HG03139 (cell line): ENCODE measurements around the gene PKN1.

Experiments used
- ATAC-seq: cut with Tn5 transposase; IDR thresholded peaks from one replicate; pipeline ENCODE4 v1.9.1; 2021; ENCODE audit not compliant: unreplicated experiment

The PKN1 gene

DNA sequence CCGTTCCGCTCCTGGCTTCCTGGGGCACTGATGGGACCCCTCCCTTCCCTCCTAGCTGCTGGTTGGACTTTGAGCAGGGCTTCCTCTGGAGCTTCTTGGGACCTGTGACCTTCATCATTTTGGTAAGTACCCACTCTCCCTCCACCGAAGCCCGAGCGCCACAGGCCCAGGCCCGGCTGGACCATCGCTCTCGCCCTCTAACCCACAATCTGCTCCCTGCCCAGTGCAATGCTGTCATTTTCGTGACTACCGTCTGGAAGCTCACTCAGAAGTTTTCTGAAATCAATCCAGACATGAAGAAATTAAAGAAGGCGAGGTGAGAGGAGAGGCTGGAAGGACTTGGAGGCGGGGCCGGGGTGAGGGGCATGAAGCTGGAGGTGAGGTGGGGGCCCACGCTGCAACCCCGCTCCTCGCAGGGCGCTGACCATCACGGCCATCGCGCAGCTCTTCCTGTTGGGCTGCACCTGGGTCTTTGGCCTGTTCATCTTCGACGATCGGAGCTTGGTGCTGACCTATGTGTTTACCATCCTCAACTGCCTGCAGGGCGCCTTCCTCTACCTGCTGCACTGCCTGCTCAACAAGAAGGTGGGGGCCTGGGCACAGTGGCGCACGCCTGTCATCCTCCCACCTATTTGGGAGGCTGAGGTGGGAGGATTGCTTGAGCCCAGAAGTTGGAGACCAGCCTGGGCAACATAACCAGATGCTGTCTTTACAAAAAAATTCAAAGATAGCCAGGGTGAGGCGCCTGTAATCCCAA lies 26.3 kb upstream of the PKN1 start:
- no peak for ATAC-seq

DNA sequence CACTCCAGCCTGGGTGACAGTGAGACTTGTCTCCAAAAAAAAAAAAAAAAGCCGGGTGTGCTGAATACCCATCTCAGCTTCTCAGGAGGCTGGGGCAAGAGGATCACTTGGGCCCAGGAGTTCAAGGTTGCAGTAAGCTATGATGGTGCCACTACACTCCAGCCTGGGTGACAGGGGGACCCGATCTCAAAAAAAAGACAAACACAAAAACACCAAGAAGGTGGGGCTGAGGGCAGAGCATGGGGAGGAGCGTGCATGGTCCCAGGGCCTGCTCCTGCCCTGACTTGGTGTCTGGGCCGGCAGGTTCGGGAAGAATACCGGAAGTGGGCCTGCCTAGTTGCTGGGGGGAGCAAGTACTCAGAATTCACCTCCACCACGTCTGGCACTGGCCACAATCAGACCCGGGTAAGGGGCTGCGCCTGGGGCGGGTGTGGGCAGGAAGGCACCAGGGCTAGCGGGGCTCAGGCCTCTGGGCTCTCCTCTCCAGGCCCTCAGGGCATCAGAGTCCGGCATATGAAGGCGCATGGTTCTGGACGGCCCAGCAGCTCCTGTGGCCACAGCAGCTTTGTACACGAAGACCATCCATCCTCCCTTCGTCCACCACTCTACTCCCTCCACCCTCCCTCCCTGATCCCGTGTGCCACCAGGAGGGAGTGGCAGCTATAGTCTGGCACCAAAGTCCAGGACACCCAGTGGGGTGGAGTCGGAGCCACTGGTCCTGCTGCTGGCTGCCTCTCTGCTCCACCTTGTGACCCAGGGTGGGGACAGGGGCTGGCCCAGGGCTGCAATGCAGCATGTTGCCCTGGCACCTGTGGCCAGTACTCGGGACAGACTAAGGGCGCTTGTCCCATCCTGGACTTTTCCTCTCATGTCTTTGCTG lies 25.3 kb upstream of the PKN1 start:
- ATAC-seq: no peak

DNA sequence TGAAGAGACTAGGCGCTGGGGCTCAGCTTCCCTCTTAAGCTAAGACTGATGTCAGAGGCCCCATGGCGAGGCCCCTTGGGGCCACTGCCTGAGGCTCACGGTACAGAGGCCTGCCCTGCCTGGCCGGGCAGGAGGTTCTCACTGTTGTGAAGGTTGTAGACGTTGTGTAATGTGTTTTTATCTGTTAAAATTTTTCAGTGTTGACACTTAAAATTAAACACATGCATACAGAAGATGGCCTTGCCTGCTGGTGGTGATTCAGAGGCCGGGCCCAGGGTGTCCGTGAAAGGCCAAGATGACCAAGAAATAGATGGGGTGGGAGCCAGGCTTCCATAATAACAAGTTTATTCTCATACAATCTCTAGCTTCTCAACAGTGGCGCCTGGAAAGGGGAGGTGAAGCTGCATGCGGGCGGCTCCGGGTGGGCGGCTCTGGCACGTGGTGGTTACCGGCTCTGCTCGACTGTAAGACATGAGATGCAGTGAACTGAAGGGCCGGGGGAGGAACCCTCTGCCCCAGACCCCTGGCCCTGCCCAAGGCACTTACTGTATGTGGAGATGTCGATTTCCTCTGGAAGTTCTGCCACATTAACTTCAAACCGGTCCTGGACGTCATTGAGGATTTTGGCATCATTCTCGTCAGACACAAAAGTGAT lies 24.5 kb upstream of the PKN1 start:
- no peak for ATAC-seq

DNA sequence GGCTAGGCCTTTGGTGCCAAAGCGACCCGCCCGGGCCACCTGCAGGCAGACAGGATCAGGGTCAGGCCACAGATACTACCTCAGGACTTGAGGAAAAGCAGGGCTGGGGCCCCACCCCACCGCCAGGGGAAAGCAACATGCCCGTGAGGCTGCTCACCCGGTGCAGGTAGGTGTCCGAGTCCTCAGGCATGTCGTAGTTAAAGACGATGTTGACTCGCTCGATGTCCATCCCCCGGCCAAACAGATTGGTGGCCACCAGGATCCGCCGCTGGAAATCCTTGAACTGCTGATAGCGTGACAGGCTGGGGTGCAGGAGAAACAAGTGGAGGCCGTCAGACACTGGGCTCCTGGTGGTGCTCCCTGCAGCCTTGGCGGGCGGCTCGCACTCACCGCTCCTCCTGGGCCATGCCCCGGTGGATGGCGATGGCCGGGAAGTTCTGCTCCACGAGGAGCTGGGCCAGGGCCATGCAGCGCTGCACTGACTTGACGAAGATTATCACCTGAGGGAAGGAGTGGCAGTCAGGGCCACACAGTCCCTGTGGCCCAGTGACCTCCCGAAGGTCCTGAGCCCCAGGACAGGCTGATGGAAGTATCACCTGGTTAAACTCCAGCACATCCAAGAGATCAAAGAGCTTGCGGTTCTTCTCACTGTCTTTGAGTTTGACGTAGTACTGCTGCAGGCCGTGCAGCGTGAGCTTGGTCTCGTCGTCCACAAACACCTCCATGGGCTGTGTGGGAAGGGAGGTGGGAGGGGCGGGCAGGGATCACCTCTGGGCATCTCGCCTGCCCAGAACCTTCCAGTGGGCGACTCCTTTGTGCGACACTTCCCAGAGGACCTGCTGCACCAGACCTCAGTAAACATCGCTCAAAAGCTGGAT lies 23.7 kb upstream of the PKN1 start:
- ATAC-seq: no peak

DNA sequence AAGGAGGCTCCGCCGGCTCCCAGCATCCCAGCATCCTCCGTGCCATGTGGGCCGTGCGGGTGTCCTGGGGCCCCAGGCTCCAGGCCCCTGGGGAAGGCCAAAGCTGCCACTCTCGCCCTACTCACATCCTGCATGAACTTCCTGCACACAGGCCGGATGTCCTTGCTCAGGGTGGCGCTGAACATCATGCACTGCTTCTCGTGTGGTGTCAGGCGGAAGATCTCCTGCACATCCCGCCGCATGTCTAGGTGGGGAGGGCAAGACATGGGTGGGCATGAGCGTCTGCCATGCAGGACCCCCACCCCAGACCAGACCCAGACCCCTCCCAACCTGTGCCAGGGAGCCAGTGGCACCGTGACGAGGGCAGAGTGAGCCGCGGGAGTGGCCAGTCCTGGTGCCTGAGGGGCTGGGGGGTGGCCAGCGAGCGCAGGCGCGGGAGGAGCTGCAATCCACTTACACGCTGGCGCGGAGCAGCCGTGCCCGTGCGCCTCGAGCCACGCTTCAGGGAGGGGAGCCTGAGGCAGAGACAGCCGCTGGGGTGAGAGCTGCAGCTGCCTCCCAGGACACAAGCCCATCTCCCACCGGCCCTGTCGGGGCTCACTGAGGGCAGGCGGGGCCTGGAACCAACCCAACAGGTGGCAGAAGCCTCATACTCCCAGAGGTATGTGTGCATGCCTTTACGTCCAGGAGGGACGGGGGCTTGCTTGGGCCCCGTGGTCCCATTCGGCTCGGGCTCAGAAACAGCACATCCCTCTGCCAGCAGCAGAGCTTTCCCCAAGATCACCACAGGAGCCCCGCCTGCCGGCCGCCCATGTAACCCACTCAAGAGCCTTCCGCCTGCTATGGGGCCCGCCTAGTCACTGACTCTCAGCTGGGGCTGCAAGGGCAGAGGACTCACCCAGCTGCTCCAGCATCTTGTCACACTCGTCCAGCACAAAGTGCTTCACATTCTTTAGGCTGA lies 22.7 kb upstream of the PKN1 start:
- no peak for ATAC-seq

DNA sequence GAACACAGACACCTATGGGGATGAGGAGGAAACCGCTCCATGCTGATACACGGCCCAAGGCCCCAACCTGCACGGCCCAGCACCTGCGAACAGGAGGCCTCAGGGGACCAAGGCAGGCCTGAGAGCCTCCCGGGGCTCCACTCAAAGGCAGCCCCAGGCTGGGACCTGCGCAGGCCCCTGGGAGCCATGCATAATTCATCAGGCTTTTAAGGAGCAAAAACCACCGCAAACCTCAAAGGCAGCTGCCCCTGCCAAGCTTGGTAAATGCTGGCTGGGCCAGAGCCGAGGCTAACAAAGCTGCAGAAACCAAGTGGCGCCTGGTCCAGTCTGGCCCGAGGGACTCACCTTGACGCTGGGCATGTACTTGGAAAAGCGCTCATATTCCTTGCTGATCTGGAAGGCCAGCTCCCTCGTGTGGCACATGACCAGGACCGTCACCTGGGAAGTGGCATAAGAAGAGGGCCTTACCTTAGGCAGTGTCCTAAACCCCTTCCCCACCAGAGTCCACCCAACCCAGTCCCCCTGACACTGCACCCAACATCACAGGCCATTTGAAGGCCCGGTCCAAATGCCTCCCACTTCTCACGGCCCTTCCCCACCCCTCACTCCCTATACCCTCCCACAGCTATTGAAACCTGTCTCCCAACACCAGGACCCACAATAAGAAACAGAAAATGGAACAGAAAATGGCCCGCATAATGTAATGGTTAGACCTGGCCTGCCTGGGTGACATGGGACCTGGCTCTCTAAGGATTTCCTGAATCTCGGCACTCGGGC lies 21.8 kb upstream of the PKN1 start:
- ATAC-seq: no peak

DNA sequence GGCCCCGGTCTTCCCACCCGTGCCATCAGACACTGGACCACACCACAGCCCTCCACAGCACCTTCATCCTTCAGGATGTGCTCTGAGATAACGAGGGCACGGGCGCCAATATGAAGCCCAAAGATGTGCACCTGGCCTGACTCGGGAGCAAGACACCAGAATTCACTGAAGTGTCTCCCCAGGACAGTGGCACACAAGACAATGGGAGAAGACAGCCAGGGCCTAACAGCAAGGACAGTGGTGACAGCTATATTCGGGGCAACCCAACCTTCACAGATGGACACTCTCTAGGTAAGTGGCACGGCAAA lies 21.2 kb upstream of the PKN1 start:
- ATAC-seq: no peak

DNA sequence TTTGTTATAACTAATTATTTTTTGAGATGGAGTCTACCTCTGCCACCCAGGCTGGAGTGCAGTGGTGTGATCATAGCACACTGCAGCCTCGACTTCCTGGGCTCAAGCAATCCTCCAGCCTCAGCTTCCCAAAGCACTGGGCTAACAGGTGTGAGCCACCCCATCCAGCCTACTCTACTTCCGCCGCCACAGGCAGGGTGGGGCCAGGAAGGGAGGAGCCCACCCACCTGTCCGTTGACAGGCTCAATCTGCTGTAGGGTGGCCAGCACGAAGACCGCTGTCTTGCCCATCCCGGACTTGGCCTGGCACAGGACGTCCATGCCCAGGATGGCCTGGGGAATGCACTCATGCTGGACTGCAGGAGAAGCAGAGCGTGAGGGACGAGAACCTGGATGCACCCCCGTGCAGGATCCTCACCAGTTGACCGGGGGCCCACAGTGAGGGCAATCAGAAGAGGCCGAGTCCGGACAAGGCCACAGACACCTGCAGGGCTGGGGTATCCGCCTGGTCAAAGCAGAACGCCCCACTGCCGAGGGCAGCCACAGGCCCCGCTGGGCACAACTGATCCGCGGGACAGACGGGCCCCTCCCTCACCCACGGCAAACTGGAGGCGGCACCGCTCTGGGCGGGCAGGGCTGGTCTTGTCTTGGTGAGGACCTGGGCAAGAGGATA lies 20.6 kb upstream of the PKN1 start:
- ATAC-seq: no peak

DNA sequence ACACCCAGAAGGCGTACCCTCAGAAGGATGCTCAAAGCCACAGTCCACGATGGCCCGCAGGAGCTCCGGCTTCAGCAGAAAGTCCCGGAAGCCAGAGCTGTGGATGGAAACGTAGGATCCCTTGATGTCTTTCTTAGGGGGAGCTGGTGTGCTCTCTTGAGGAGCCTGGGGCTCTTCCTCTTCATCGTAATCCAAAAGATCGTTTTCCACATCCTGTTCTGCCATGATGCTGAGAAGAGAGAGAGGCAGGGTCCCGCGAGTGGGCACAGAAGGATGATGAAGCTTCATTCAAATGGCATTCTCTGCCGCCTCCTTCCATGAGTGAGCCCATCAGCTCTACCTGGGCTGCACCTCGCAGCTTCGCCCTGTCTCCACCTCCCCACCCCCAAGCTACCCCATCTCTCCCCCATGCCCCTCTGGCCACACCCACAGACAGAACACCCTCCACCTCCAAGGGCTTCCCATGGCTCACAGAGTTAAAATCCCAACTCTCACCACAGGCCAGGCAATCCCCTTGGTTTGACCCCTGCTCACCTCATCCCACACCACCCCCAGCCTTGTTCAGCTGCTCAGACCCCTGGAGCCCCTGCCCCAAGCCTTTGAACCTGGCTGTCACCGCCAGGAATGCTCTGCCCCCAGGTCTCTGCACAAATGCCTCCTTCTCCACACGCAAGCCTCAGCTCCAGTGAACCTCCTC lies 20.0 kb upstream of the PKN1 start:
- no peak for ATAC-seq

DNA sequence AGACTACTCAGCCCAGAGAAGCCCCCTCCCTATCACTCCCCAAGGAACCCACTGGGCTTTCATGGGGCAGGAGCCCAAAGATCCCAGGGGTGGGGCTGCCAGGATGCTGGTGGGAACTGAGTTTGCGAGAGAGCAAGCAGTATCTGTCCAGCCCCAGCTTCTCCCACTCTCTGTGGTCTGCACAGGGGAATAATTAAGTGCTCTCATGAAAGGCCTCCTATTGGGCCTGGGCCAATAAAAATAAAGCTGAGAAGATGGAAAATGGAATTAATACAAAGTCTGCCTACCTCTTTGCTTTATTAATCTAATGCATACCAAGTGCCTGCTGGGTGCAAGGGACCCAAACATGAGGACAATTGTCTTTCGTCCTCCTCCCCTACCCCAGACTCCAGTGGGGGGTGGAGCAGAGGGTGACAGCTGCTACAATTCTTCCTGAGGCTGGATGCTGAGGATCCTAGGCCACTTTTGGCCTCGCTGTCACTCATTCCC lies 19.4 kb upstream of the PKN1 start:
- ATAC-seq: no peak

DNA sequence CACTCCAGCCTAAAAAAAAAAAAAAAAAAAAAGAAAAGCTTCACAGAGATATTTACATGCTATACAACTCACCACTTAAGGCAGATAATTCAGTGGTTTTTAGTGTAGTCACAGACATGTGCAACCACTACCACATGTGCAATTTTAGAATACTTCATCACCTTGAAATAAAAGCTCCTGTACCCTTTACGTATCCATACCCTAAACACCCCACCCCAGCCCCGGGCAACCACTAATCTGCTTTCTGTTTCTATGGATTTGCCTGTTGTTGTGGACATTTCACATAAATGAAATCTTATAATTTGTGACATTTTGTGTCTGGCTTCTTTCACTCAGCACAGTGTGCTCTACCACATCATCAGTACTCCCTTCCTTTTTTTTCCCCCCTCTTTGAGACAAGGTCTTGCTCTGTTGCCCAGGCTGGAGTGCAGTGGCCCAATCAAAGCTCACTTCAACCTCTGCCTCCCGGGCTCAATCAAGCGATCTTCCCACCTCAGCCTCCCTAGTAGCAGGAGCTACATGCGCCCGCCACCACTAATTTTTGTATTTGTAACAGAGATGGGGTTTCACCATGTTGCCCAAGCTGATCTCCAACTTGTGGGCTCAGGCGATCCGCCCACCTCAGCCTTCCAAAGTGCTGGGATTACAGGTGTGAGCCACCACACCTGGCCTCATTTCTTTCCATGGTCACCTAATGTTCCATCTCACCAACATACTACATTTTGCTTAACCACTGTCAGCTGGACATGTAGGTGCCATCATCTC lies 18.0 kb upstream of the PKN1 start:
- no peak for ATAC-seq

DNA sequence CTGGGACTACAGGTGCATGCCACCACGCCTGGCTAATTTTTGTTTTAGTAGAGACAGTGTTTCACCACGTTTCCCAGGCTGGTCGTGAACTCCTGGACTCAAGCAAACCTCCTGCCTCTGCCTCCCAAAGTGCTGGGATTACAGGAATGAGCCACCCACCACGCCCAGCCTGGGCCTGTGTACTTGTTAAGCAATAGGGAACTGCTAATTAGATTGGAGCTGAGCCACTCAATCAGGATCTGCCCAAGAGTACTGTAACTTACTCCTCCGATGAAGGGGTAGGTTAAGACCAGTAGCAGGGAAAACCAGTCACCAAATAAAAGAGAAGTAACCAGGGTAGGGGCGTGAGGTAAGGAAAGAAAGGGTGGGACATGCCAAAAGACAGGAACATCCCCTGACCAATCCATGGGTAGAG lies 16.3 kb upstream of the PKN1 start:
- no peak for ATAC-seq

DNA sequence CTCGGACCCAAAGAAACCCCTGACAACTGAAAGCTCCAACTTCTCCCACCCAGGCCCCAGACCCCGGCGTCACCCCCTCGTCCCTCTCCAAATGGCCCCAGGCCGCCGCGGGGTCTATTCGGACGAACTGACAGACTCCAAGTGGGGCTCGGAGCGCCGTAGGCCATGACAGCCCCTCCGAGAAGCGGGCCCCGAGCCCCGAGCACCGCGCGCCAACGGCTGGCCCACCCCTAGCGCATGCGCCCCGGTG lies 14.3 kb upstream of the PKN1 start:
- ATAC-seq: no peak

DNA sequence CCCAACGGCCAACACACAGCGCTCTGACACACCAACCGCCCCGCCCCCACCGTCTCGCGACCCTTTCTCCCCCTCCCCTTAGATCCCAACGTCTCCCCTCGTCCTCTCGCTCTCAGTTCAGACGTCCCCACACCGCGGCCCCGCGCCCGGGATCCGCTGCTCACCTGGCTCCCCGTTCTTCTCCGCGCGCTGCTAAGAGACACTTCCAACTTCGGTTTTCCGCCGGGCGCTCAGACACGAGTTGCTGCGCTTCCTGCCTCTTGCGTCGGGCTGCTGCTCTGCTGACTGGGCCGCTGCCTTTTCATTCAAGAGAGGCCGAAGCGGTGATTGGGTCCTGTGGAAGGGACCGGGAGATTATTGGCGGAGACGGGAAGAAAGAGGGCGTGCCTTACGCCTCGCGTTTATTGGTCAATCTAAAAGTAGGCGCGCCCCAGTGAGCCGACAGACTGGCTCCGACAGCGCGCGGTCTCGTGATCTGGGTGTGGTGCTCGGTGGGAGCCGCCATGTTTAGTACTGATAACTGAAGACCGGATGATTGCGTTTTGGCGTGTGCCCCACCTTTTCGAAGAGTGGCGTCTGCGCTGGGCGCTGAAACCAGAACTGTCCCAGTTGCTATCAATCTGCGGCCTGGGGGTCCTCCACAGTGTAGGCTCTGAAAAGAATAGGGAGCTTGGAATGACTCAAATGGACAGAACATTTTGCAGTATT lies 13.8 kb upstream of the PKN1 start, which contains the start of gene DDX39A:
TSS of gene DDX39A (minus strand) at position 236 of the 708 bp plus-strand sequence. CDS start 6,121 bp downstream, outside the sequence.
- peak; percentile 78 for ATAC-seq

DNA sequence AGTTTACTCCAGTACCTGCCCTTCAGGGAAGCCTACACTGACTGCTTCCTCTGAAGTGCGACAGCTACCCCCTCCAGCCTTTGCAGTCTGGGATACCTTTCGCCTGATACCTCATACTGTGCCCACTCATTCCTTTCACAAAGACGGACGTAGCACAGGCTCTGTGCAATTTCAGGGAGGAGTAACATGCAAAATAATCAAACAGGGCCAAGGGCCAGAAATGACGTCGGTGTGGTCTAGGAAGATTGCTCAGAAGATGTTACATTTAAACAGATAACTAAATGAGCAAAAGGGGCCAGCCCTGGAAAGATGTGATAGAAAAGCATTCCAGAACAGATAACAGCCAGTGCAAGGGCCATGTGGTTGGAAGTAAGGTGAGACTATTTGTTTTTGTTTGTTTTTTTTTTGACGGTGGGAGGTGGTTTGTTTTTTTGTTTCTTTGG lies 7.4 kb upstream of the PKN1 start:
- no peak for ATAC-seq

DNA sequence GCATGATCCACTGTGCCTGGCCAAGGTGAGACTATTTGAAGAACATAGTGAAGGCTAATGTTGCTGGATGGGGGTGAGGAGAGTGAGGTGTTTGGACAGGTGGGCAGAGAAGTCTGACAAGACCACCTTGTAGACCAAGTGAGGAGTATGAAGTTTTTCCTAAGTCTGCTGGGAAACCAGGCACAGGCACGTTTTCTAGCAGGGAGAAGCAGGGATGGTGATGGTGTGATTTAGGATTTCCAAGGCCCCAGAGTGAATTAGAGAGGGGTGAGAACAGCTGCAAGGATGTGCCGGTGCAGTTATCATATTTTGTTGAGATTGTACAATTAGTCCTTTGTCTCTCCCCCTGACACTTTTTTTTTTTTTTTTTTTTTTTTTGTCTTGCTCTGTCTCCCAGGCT lies 5.6 kb upstream of the PKN1 start:
- no peak for ATAC-seq
